Measurements from ENCODE around the gene DCP1B. TPM values are rescaled to one million over a fixed set of nuclear protein-coding genes. Genes with fewer than 3 reads are reported as not detected.

DCP1B gene
- total RNA-seq, 6 experiments from 2014 or later, result 4.1 to 7.6 (median 6.0) TPM

- H3K27ac ChIP-seq, result no peak overlapping the region
- intact Hi-C loops (cut with DNase I), result no loop called here
- no peaks in the 10 kb centered on the region for H3K4me1 ChIP-seq
- H3K9me3 ChIP-seq, result no peaks in the 10 kb centered on the region
- TF ChIP-seq CTCF (IDR thresholded peaks at IDR 0.05) (no peak), POLR2A (IDR thresholded peaks at IDR 0.05) (no peak)
- DNase-seq, result no peak
- H3K27me3 ChIP-seq, result no peaks in the 10 kb centered on the region
- ATAC-seq, result no peak
- 100% methylated on average over 3 of the region's 3 CpGs for WGBS (ENCODE audit: insufficient coverage, low coverage, low lambda C conversion rate, missing lambda C conversion rate)
- no peak overlapping the region for H3K4me3 ChIP-seq
- peaks cover 0 to 42% (median 4%) of the 10 kb centered on the region in 4 donors for H3K36me3 ChIP-seq
Observed at GRCh38 chr12:1956716-1957115, 47.5 kb downstream of the DCP1B start.

GRCh38 chr12:1949771-1950470 lies 54.3 kb downstream of the DCP1B start:
- H3K4me1 ChIP-seq, result no peaks in the 10 kb centered on the region
- DNase-seq (no peak), ATAC-seq (peak; percentile 23 to 73 (median 60))
- peaks cover 0 to 70% (median 23%) of the 10 kb centered on the region in 4 donors for H3K36me3 ChIP-seq
- H3K27ac ChIP-seq, result no peak overlapping the region
- H3K9me3 ChIP-seq, result no peaks in the 10 kb centered on the region
- WGBS (ENCODE audit: insufficient coverage, low coverage, low lambda C conversion rate, missing lambda C conversion rate), result 76% methylated on average over 10 of the region's 15 CpGs
- H3K4me3 ChIP-seq, result no peak overlapping the region
- intact Hi-C loops (cut with DNase I), result no loop called here
- H3K27me3 ChIP-seq, result no peaks in the 10 kb centered on the region
- TF ChIP-seq POLR2A (IDR thresholded peaks at IDR 0.05), result no peak
- no peak for TF ChIP-seq CTCF (IDR thresholded peaks at IDR 0.05)

- ATAC-seq (peak in 1 of 4 donors; percentile 19), DNase-seq (no peak)
- H3K27ac ChIP-seq, result no peak overlapping the region
- H3K36me3 ChIP-seq, result peaks cover 0 to 62% (median 23%) of the 10 kb centered on the region in 4 donors
- no peaks in the 10 kb centered on the region for H3K9me3 ChIP-seq
- no peak for TF ChIP-seq POLR2A (IDR thresholded peaks at IDR 0.05)
- no peak for TF ChIP-seq CTCF (IDR thresholded peaks at IDR 0.05)
- no peak overlapping the region for H3K4me3 ChIP-seq
- intact Hi-C loops (cut with DNase I), result no loop called here
- 100% methylated on average over 1 of the region's 11 CpGs for WGBS (ENCODE audit: insufficient coverage, low coverage, low lambda C conversion rate, missing lambda C conversion rate)
- no peaks in the 10 kb centered on the region for H3K4me1 ChIP-seq
- no peaks in the 10 kb centered on the region for H3K27me3 ChIP-seq
Observed at GRCh38 chr12:1948883-1949282, 55.4 kb downstream of the DCP1B start.

GRCh38 chr12:1947081-1947480 lies 57.2 kb downstream of the DCP1B start:
- no peak for DNase-seq
- Histone ChIP-seq H3K9me3 (no peaks in the 10 kb centered on the region), H3K27ac (no peak overlapping the region), H3K36me3 (peaks cover 0 to 44% (median 19%) of the 10 kb centered on the region in 4 donors), H3K27me3 (no peaks in the 10 kb centered on the region), H3K4me3 (no peak overlapping the region), H3K4me1 (no peaks in the 10 kb centered on the region)
- intact Hi-C loops (cut with DNase I), result no loop called here
- WGBS (ENCODE audit: insufficient coverage, low coverage, low lambda C conversion rate, missing lambda C conversion rate), result 14% methylated on average over 1 of the region's 1 CpG
- no peak for ATAC-seq
- TF ChIP-seq POLR2A (IDR thresholded peaks at IDR 0.05) (no peak), CTCF (IDR thresholded peaks at IDR 0.05) (no peak)

All from right lobe of liver (tissue), 6 donors.